HG03520 (cell line): ENCODE results near the gene TMEM273.
"Not testable (repeated sequence)": the region's sequence is repeated elsewhere in the genome, so short reads cannot be mapped to it uniquely, and the experiment has no call there.

Experiments
- ATAC-seq: cut with Tn5 transposase; IDR thresholded peaks from one replicate; pipeline ENCODE4 v1.9.1; 2021; ENCODE audit warnings: mild to moderate bottlenecking, moderate library complexity; ENCODE audit not compliant: unreplicated experiment

TMEM273 gene

GRCh38 chr10:49207113-49207512, 18.9 kb upstream of the TMEM273 start:
- ATAC-seq: peak; percentile 56

DNA sequence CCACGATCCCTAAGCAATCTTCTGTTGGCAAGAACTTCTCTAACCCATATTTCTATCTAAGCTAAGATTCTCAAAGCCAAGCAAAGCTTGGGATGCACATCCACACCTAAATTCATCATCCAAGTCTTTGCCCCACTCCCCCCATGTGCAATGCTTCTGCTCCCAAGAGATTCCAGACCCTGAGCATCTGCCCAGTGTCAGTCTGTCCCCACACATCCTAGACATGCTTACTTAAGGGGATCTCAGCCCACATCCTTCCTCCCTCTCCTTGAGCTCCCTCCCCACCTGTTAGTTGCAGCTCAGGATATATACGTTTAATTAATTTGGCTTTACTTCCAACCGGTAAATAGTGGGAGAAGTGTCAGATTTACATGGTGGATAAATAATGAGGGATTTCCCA, 17.0 kb upstream of the TMEM273 start:
- ATAC-seq: no peak

DNA sequence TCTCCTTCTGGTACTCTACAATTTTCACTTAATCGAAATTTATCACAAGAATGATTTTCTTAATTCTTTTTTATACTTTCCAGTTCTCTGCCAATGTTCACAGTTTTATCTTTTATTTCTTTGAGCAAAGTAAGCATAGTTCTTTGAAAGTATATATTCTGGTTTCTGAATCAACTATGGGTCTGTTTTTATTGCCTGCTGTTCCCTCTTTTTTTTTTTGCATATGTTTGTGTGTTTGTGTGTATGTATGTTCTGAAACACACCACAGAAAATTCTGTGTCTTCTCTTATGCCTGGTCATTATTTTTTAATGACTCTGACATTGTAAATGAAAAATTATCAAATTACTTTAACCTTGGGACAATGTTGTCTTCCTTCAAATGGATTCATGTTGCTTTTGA, 15.9 kb upstream of the TMEM273 start:
- no peak for ATAC-seq

- ATAC-seq: no peak
Measured at GRCh38 chr10:49202266-49202665, 14.1 kb upstream of the TMEM273 start.

GRCh38 chr10:49200854-49201253, 12.7 kb upstream of the TMEM273 start:
- no peak for ATAC-seq

- ATAC-seq: no peak
Measured at GRCh38 chr10:49197171-49197570, 9.0 kb upstream of the TMEM273 start.

GRCh38 chr10:49195864-49196263, 7.7 kb upstream of the TMEM273 start:
- ATAC-seq: not testable (repeated sequence)

- ATAC-seq: no peak
Measured at GRCh38 chr10:49194212-49194920, 6.2 kb upstream of the TMEM273 start.

DNA sequence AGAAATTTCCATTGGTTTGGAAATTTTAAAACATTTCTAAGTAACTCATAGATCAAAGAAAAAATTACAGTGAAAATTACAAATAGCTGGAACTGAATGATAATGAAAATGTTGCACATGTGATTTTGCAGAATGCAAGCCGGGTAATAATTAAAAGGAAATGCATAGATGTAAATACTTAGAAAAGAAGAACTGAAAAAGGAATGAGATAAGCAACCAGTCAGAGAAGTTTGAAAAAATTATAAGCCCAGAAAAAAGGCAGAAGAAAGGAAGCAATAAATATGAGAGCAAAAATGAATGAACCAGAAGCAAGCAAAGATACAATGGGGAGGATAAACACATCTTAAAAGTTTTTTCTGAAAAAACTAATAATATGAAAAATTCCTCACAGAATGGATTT, 3.2 kb upstream of the TMEM273 start:
- no peak for ATAC-seq

GRCh38 chr10:49189422-49189821, 1.2 kb upstream of the TMEM273 start:
- no peak for ATAC-seq

DNA sequence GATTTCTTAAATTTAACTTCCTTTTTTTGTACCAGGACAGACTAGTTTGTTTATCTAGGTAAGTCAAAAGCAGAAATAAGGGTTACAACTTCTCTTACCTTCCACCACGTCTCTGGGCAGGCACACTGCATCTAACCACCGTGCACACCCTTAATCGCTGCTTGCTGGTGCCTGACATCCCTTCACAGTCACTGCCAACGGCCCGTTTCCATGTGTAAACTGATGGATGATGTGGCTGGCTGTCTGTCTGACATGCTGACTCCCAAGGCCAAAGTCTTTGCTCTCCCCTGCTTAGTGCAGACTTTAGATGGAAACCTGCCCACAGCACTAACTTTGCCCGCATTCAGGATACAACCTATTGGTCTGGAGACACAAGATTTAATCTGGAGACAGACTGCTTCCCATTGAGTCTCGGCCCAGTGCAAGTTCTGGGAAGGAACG, 1.1 kb downstream of the TMEM273 start:
- ATAC-seq: no peak

- ATAC-seq: no peak
Measured at GRCh38 chr10:49186613-49187012, 1.6 kb downstream of the TMEM273 start.

DNA sequence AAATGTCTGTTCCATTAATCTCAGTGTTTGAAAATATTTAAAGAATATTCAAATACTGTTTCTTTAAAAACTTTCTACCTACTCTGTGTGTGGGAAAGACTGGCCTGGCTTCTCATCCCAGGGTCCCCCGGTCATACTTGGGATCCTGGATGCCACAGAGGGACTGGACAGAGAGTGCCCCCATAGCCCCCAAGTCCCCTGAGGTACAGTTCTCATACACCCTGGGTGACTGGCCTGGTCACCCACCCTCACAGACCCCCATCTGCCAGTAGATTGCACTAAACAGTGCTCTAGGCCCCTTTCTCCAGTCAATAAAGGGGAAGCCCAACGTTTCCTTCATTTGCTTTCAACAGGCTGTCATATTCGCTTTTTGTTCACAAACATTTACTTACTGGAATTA, 3.0 kb downstream of the TMEM273 start:
- no peak for ATAC-seq

DNA sequence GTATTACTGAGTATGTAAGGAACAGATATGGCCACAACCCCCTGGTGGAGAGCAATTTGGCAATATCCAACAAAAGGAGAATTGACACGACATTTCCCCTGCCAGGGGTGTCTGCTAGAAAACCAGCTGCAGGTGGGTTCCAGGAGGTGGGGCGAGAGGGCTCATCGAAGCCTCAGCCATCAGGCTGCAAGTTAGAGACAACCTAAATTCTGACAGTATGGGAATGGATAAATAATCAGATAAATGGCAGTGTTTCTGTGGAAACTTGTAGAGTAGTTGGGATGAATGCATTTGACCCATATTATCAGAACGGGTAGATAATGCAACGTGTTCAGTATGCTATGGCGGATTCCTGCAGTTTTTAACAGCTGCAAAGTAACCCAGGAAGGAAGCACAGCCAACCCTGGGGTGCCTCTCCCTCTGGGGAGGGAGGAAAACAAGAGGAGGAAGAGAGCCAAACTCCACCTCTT, 3.5 kb downstream of the TMEM273 start:
- no peak for ATAC-seq

DNA sequence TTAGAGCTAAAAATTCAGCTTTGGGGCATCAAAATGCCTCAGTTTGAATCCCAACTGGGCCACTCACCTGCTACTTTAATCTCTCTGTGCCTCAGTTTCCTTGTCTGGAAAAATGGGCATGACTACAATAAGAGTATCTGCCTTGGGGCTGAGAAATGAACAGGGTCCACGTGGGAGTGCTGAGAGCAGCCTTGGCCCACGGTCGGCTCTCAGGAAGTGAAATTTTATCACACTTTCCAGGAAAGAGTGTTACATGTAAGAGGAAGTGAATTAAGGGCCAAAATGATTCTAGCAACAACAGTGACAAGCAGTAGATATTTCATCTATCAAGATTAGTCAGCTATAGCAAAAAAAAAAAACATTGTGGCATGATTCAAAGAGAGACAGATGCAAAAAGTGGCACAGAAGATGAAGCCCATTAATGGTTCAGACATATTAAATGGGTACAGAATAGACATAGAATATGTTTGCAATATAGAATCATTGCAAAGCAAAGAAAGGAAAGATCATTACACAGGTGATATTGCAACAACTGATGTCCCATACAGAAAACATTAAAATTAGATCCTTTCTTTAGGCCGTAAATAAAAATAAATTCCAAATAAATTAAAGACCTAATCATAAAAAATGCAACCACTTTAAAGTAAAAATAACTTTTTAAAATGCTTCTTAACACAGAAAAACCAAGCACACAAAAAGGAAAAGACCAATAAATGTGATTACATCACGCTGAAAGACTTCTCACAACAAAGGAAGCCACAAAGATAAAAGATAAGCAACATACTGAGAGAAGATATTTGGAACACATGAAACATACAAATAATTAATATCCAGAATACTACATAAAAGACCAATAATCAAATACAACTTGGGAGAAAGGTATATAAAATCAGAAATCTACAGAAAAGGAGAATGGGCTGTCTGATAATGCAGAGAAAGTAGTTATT, 4.3 kb downstream of the TMEM273 start:
- no peak for ATAC-seq

- ATAC-seq: no peak
Measured at GRCh38 chr10:49182776-49183175, 5.4 kb downstream of the TMEM273 start.

DNA sequence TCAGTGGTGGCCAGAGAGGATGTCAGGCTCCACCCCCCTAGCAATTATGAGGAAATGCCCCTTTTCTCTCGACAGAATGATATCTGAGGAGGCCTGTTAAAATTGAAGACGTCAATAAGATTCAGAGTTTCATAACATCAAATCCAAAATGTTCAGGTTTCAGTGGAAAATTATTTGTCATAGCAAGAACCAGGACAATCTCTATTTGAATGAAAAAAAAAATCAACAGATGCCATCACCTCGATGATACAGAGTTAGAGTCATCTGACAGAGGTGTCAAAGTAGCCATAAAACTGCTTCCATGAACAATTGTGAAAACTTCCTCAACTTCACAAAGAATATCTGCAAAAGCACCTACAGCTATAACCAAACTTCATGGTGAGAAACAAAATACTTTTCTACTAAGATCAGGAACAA, 7.7 kb downstream of the TMEM273 start:
- no peak for ATAC-seq

- ATAC-seq: no peak
Measured at GRCh38 chr10:49179699-49180443, 8.3 kb downstream of the TMEM273 start.

- no peak for ATAC-seq
Measured at GRCh38 chr10:49178489-49179471, 9.4 kb downstream of the TMEM273 start.
